C4-2B (cell line): ENCODE measurements around the gene KIF2B.

Experiments used
- CTCF ChIP-seq: fragments of 450-650 bp; conservative IDR thresholded peaks from 2 replicates; pipeline ENCODE4 v1.5.1; 2017; ENCODE audit warnings: mild to moderate bottlenecking
- ZFX ChIP-seq: fragments of 450-650 bp; IDR thresholded peaks from 2 replicates; pipeline ENCODE4 v1.6.1; 2017

GRCh38 chr17:53844491-53845107 lies 21.9 kb downstream of the KIF2B start:
- TF ChIP-seq CTCF, result no peak
- no peak for TF ChIP-seq ZFX
